T-cell (primary cell): Measurements from ENCODE around the gene COL23A1. TPM values are rescaled to one million over a fixed set of nuclear protein-coding genes. Genes with fewer than 3 reads are reported as not detected.

Source experiments
- ATAC-seq, 4 experiments: fragments of 200-7000 bp in 3 of 4; fragments of 150-1000 bp in 1 of 4; cut with Tn5 transposase; replicated peaks in 1 of 4; 1 replicate in 3 of 4; 2 replicates in 1 of 4; pipeline ENCODE4 v1.10.0; 2021; ENCODE audit warnings: moderate library complexity in 3 of 4, mild to moderate bottlenecking in 2 of 4, moderate number of reproducible peaks in 1 of 4
- CTCF ChIA-PET, 2 donors: fragments of 300-600 bp; sonication (Branson Sonifier 250); formaldehyde crosslinking; loops; one replicate each; lab custom pipeline; 2022; ENCODE audit warnings: antibody characterized with exemption in 2 of 2; lab: Charles Lee
- POLR2A ChIA-PET, 2 donors: fragments of 300-600 bp; sonication (Branson Sonifier 250); formaldehyde crosslinking; loops; one replicate each; lab custom pipeline; 2022; ENCODE audit warnings: antibody characterized with exemption in 2 of 2; lab: Charles Lee
- DNase-seq, 35 experiments: peaks; one replicate each; pipeline versions ENCODE4 v3.0.0 to v3.0.0-alpha.2; 2013 to 2023
- H3K27ac ChIP-seq: one replicate; pipeline ENCODE4 v1.5.1; 2013; ENCODE audit warnings: low read length
- H3K27me3 ChIP-seq, 2 experiments: replicated peaks in 1 of 2; 1 replicate in 1 of 2; 2 replicates in 1 of 2; pipeline versions ENCODE4 v1.6.1 to v1.7.0; 2013; ENCODE audit warnings: low read length in 1 of 2, mixed read lengths in 1 of 2; ENCODE audit not compliant: control insufficient read depth in 2 of 2, insufficient read depth in 2 of 2; ENCODE audit errors: extremely low read depth in 1 of 2
- H3K36me3 ChIP-seq, 2 donors: 1 replicate in 1 of 2; 2 replicates in 1 of 2; pipeline versions ENCODE4 v1.6.1 to v1.7.0; 2013; ENCODE audit warnings: low read length in 1 of 2; ENCODE audit not compliant: control insufficient read depth in 2 of 2, insufficient read depth in 1 of 2; ENCODE audit errors: extremely low read depth in 1 of 2
- H3K4me1 ChIP-seq, 2 experiments: 1 replicate in 1 of 2; 2 replicates in 1 of 2; pipeline versions ENCODE4 v1.6.1 to v1.7.0; 2013; ENCODE audit warnings: low read length in 2 of 2, mixed read lengths in 1 of 2; ENCODE audit not compliant: insufficient read depth in 2 of 2, control insufficient read depth in 1 of 2; ENCODE audit errors: extremely low read depth in 1 of 2
- H3K4me3 ChIP-seq, 2 donors: 1 replicate in 1 of 2; 2 replicates in 1 of 2; pipeline versions ENCODE4 v1.5.1 to v1.7.0; 2013; ENCODE audit warnings: mild to moderate bottlenecking in 2 of 2, low read length in 1 of 2, moderate library complexity in 1 of 2; ENCODE audit not compliant: control insufficient read depth in 1 of 2; ENCODE audit errors: extremely low read depth in 1 of 2
- H3K9me3 ChIP-seq: 2 replicates; pipeline ENCODE4 v1.7.0; 2013
- H3K27ac Mint-ChIP-seq, 2 donors: one replicate each; pipeline ENCODE4 v1.8.0; 2020 to 2021; ENCODE audit warnings: mild to moderate bottlenecking in 2 of 2, mixed read lengths in 2 of 2
- H3K27me3 Mint-ChIP-seq, 2 donors: one replicate each; pipeline ENCODE4 v1.8.0; 2021 to 2022; ENCODE audit warnings: mixed read lengths in 2 of 2
- H3K36me3 Mint-ChIP-seq: one replicate; pipeline ENCODE4 v1.8.0; 2021; ENCODE audit warnings: mixed read lengths
- H3K4me1 Mint-ChIP-seq, 3 donors: one replicate each; pipeline ENCODE4 v1.8.0; 2020 to 2022; ENCODE audit warnings: mixed read lengths in 3 of 3, mild to moderate bottlenecking in 1 of 3
- H3K4me3 Mint-ChIP-seq, 3 donors: one replicate each; pipeline ENCODE4 v1.8.0; 2020 to 2022; ENCODE audit warnings: mild to moderate bottlenecking in 3 of 3, mixed read lengths in 3 of 3, moderate library complexity in 3 of 3
- H3K9me3 Mint-ChIP-seq, 3 donors: one replicate each; pipeline ENCODE4 v1.8.0; 2020 to 2022; ENCODE audit warnings: mixed read lengths in 3 of 3
- WGBS: methylation state at CpG from one replicate; pipeline ENCODE4 v1.1.5; 2013; ENCODE audit warnings: missing lambda C conversion rate; ENCODE audit not compliant: insufficient coverage; 5-methylcytosine and 5-hydroxymethylcytosine counted together
- total RNA-seq, 35 experiments: library from RNA in 6 of 35; stranded (reverse) in 6 of 35; fragments of 120-200 nt in 1 of 35; gene quantifications; one replicate each; pipeline versions ENCODE4 v1.2.1 to v1.2.4 and lab custom pipeline; 2013 to 2026

The COL23A1 gene
- total RNA-seq, 5 donors from 2014 or later (not counting 1 experiment from before 2014, with no cell fraction given) = 0.07 to 0.13 TPM; not detected in 3

GRCh38 chr5:178224403-178224802, 365.8 kb downstream of the COL23A1 start:
- no peak for ATAC-seq
- ChIA-PET CTCF (no interaction called here), POLR2A (interaction anchor here in 1 of 2 donors (0.6 kb wide), 1 partner anchor 1478 kb away, joined by 3 read pairs; no protein-coding TSS in a partner anchor)
- no peaks in the 10 kb centered on the region for H3K27me3 Mint-ChIP-seq
- H3K36me3 Mint-ChIP-seq = peaks cover 51% of the 10 kb centered on the region
- DNase-seq = no peak
- WGBS = 91% methylated on average over 11 of the region's 17 CpGs
- Histone ChIP-seq H3K27ac (no peak overlapping the region), H3K36me3 (peaks cover 21 to 55% of the 10 kb centered on the region in 2 donors), H3K4me3 (no peak overlapping the region), H3K9me3 (no peaks in the 10 kb centered on the region), H3K4me1 (peaks cover 3 to 25% of the 10 kb centered on the region in 2 experiments), H3K27me3 (no peaks in the 10 kb centered on the region)
- H3K9me3 Mint-ChIP-seq = no peaks in the 10 kb centered on the region
- peaks cover 49 to 78% (median 57%) of the 10 kb centered on the region in 3 donors for H3K4me1 Mint-ChIP-seq
- no peak overlapping the region for H3K4me3 Mint-ChIP-seq
- no peak overlapping the region for H3K27ac Mint-ChIP-seq

DNA sequence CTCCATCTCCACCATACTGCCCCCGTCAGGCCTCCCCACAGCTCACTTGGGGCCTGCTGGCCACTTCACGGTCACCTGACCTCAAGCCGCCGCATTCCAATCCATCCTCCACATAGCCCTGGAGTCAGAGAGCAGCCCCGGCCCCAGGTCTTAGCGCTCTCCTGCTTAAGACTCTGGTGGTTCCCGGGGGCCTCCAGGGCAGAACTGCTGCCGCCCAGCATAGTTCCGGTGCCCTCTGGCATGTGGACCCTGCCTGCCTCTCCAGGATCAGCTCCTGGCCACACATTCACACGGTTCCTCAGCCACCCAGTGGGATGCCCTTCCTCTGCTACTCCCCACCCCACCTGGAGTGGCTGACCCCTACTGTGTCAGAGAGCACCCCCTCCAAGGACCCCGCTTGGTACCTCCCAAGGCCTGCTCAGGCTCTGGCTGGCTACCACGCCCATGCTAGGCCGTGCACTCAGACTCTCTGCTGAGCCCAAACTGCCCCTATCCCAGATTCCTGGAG, 366.3 kb downstream of the COL23A1 start:
- Mint-ChIP-seq H3K36me3 (peaks cover 49% of the 10 kb centered on the region), H3K9me3 (no peaks in the 10 kb centered on the region), H3K4me1 (peaks cover 47 to 78% (median 53%) of the 10 kb centered on the region in 3 donors), H3K27me3 (no peaks in the 10 kb centered on the region), H3K27ac (peak overlapping the region in 1 of 2 donors; percentile 21), H3K4me3 (no peak overlapping the region)
- Histone ChIP-seq H3K27ac (no peak overlapping the region), H3K27me3 (no peaks in the 10 kb centered on the region), H3K4me3 (no peak overlapping the region), H3K9me3 (no peaks in the 10 kb centered on the region), H3K4me1 (peaks cover 3 to 21% of the 10 kb centered on the region in 2 experiments), H3K36me3 (peaks cover 19 to 51% of the 10 kb centered on the region in 2 donors)
- CTCF ChIA-PET = no interaction called here
- DNase-seq = no peak
- no peak for ATAC-seq
- POLR2A ChIA-PET = interaction anchor here in 1 of 2 donors (0.6 kb wide), 1 partner anchor 1478 kb away, joined by 3 read pairs; no protein-coding TSS in a partner anchor
- WGBS = 96% methylated on average over 13 of the region's 13 CpGs

GRCh38 chr5:178223196-178223773, 366.9 kb downstream of the COL23A1 start:
- peaks cover 45 to 77% (median 48%) of the 10 kb centered on the region in 3 donors for H3K4me1 Mint-ChIP-seq
- POLR2A ChIA-PET = no interaction called here
- H3K27me3 Mint-ChIP-seq = no peaks in the 10 kb centered on the region

DNA sequence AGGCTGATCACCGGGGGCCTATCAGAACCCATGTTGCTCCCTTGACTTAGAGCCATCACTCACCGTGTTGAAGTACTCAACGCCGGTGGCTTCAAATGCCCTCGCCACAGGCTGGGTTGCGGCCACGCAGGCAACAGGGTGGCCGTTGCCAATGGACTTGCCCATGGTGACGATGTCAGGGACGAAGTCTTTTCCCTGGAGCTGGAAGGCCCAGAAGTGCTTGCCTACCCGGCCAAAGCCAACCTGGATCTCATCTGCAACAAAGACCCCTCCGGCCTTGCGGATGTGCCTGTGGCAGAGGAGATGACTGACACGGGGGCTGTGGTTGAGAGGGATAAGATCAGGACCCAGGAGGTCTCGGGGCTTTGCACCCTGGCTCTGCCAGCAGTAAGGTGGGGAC, 367.9 kb downstream of the COL23A1 start:
- Mint-ChIP-seq H3K9me3 (no peaks in the 10 kb centered on the region), H3K36me3 (peaks cover 41% of the 10 kb centered on the region), H3K4me1 (peaks cover 36 to 68% (median 39%) of the 10 kb centered on the region in 3 donors), H3K27ac (no peak overlapping the region), H3K4me3 (no peak overlapping the region), H3K27me3 (no peaks in the 10 kb centered on the region)
- Histone ChIP-seq H3K4me3 (no peak overlapping the region), H3K27me3 (no peaks in the 10 kb centered on the region), H3K27ac (no peak overlapping the region), H3K4me1 (peaks cover 3 to 7% of the 10 kb centered on the region in 2 experiments), H3K36me3 (peaks cover 13 to 41% of the 10 kb centered on the region in 2 donors), H3K9me3 (no peaks in the 10 kb centered on the region)
- WGBS = 99% methylated on average over 14 of the region's 15 CpGs
- POLR2A ChIA-PET = no interaction called here
- CTCF ChIA-PET = no interaction called here
- ATAC-seq = no peak
- no peak for DNase-seq

More at GRCh38 chr5:178223196-178223773, 366.9 kb downstream of the COL23A1 start:
- H3K27ac ChIP-seq = no peak overlapping the region
- no peaks in the 10 kb centered on the region for H3K27me3 ChIP-seq
- no peak for DNase-seq
- CTCF ChIA-PET = no interaction called here
- H3K4me3 ChIP-seq = no peak overlapping the region
- H3K9me3 ChIP-seq = no peaks in the 10 kb centered on the region
- H3K36me3 Mint-ChIP-seq = peaks cover 48% of the 10 kb centered on the region
- peaks cover 3 to 16% of the 10 kb centered on the region in 2 experiments for H3K4me1 ChIP-seq
- peak overlapping the region in 1 of 2 donors; percentile 37 for H3K27ac Mint-ChIP-seq
- ATAC-seq = no peak
- no peaks in the 10 kb centered on the region for H3K9me3 Mint-ChIP-seq
- H3K4me3 Mint-ChIP-seq = no peak overlapping the region
- WGBS = 98% methylated on average over 5 of the region's 5 CpGs
- H3K36me3 ChIP-seq = peaks cover 19 to 48% of the 10 kb centered on the region in 2 donors

- no peak overlapping the region for H3K27ac ChIP-seq
- H3K9me3 Mint-ChIP-seq = no peaks in the 10 kb centered on the region
- no peaks in the 10 kb centered on the region for H3K27me3 ChIP-seq
- H3K9me3 ChIP-seq = no peaks in the 10 kb centered on the region
- ChIA-PET CTCF (no interaction called here), POLR2A (interaction anchor here in 1 of 2 donors (0.5 kb wide), 1 partner anchor 10 kb away, joined by 3 read pairs; no protein-coding TSS in a partner anchor)
- peaks cover 13 to 40% of the 10 kb centered on the region in 2 donors for H3K36me3 ChIP-seq
- no peak overlapping the region for H3K4me3 ChIP-seq
- ATAC-seq (peak in 1 of 4 experiments; percentile 21), DNase-seq (no peak)
- H3K4me1 ChIP-seq = peaks cover 3% of the 10 kb centered on the region in 2 experiments
- WGBS = 100% methylated on average over 2 of the region's 5 CpGs
- peaks cover 36% of the 10 kb centered on the region for H3K36me3 Mint-ChIP-seq
- H3K4me1 Mint-ChIP-seq = peaks cover 33 to 64% (median 36%) of the 10 kb centered on the region in 3 donors
- H3K27ac Mint-ChIP-seq = peak overlapping the region; percentile 66 to 79
- H3K4me3 Mint-ChIP-seq = no peak overlapping the region
- no peaks in the 10 kb centered on the region for H3K27me3 Mint-ChIP-seq
Observed at GRCh38 chr5:178221853-178222252, 368.3 kb downstream of the COL23A1 start.

DNA sequence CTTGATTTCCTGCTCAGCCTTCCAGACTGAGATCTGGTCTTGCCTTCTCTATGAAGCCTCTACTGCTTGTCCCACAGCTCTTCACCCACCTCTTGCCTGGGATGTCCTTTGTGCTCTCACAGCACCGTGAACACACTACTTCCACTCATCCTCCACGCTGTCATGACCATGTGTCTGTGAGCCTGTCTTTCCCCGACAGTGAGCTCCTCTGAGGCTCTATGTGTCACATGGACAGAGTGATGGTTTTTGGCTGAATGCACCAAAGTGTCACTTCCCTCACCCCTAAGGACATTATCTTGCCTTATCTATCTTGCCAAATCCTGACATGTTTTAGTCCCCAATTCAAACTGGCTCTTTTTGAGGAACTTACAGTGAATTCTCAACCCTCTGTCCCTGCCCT, 368.9 kb downstream of the COL23A1 start:
- H3K36me3 ChIP-seq = peaks cover 17 to 41% of the 10 kb centered on the region in 2 donors
- H3K4me3 ChIP-seq = no peak overlapping the region
- Mint-ChIP-seq H3K4me3 (no peak overlapping the region), H3K4me1 (peaks cover 30 to 62% (median 32%) of the 10 kb centered on the region in 3 donors), H3K27ac (peak overlapping the region; percentile 66 to 79), H3K9me3 (no peaks in the 10 kb centered on the region), H3K27me3 (no peaks in the 10 kb centered on the region), H3K36me3 (peaks cover 37% of the 10 kb centered on the region)
- H3K9me3 ChIP-seq = no peaks in the 10 kb centered on the region
- no CpG with 5 or more reads among the region's 3 CpGs for WGBS
- ATAC-seq (no peak), DNase-seq (no peak)
- H3K27ac ChIP-seq = no peak overlapping the region
- CTCF ChIA-PET = no interaction called here
- H3K4me1 ChIP-seq = peaks cover 2 to 3% of the 10 kb centered on the region in 2 experiments
- POLR2A ChIA-PET = interaction anchor here in 1 of 2 donors (0.5 kb wide), 1 partner anchor 10 kb away, joined by 3 read pairs; no protein-coding TSS in a partner anchor
- no peaks in the 10 kb centered on the region for H3K27me3 ChIP-seq
